Measurements from ENCODE around the gene TBCC.

TBCC gene, protein sequence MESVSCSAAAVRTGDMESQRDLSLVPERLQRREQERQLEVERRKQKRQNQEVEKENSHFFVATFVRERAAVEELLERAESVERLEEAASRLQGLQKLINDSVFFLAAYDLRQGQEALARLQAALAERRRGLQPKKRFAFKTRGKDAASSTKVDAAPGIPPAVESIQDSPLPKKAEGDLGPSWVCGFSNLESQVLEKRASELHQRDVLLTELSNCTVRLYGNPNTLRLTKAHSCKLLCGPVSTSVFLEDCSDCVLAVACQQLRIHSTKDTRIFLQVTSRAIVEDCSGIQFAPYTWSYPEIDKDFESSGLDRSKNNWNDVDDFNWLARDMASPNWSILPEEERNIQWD

GRCh38 chr6:42745640-42746462 lies at the start of gene TBCC:
Gene TBCC, minus strand, starts transcription at chr6:42746103. Its CDS starts 30 bp downstream, at chr6:42746073.
- DNase-seq (ENCODE audit: low read depth), result peak; percentile 94

DNA sequence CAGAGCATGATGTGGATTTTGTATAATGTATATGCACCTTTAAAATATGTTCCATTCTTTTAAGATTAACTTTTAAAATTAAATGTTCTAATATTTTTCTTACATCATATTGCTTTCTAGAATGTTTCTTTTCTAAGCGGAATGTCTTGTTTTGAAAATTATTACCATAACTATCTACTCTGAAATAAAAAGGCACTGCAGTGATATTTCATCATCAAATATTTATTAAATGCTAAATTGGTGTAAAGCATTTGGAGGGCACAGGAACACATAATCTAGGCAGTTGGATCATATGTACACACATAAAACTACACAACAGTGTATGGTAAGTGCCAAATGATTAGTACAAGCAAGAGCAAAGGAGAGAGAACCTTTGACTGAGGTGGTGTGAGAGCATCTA lies 49.7 kb upstream of the TBCC start:
- no peak for DNase-seq (ENCODE audit: low read depth)

- DNase-seq (ENCODE audit: low read depth), result no peak
Measured at GRCh38 chr6:42791706-42792320, 45.9 kb upstream of the TBCC start.

- no peak for DNase-seq (ENCODE audit: low read depth)
Measured at GRCh38 chr6:42790549-42791181, 44.8 kb upstream of the TBCC start.

GRCh38 chr6:42788671-42789070 lies 42.8 kb upstream of the TBCC start:
- no peak for DNase-seq (ENCODE audit: low read depth)

DNA sequence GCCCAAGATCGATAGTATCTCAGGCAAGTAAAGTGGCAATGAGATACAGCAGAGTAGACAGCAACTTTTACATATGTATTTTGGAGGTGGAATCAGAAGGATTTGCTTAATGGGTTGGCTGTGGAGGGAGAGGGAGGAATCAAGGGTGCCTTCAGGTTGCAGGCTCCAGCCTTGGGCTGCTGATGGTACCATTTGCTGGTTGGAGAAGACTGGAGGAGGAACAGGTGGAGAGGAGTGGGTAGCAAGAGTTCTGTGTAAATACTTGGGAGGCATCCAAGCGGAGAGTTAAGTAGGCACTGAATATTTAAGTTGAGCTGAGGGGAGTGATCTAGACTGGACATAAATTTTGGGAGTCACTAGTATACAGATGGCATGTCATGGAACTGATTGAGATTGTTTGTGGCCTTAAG lies 41.2 kb upstream of the TBCC start:
- no peak for DNase-seq (ENCODE audit: low read depth)

DNA sequence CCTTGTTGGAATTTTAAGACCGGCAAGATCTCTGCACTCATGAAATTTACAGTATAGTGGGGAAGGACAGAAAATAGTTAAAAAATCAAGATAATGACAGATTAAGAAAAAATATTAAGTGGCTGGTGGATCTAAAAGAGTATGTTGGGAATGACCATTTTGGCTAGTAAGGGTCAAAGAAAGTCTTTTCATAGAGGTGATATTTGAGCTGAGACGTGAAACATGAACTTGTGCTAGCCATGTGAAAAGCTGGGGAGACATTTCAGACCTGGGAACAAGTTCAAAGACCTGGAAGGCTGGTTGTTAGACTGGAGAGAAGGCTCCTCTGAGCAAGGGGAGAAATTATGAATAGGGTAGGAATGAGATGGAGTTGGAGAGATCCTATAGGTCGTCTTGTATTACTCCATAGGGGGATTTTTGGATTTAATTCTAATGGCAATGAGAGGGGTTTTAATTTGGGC lies 40.7 kb upstream of the TBCC start:
- no peak for DNase-seq (ENCODE audit: low read depth)

DNA sequence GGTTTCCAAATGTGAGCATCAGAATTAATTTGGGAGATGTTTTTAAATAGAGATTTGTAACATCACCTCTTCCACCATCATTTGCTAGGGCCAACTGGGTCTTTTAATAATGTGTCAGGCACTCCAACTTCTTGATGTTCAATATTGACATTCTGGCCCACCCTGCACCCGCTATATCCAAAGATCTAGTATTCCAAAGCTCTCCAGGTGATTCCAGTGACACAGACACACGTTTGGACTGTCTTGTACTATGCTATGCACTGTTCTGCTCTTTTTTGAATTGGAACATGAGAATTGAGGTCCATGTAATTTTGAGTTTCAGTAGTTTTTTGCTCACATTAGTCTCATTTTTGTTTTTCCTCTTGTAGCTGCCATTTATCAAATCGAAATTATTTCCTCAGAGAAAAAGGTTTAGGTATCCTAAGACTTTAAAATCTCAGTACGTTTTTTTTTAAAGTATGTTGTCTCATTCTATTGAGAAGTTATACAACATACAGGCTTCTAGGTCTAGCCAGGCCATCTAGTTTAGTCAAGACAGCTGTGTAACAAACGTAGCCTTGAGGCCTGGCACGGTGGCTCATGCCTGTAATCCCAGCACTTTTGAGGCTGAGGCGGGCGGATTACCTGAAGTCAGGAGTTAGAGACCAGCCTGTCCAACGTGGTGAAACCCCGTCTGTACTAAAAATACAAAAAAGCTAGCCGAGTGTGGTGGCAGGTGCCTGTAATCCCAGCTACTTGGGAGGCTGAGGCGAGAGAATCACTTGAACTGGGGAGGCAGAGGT lies 39.0 kb upstream of the TBCC start:
- DNase-seq (ENCODE audit: low read depth), result no peak

GRCh38 chr6:42783876-42784642 lies 38.2 kb upstream of the TBCC start:
- no peak for DNase-seq (ENCODE audit: low read depth)

DNA sequence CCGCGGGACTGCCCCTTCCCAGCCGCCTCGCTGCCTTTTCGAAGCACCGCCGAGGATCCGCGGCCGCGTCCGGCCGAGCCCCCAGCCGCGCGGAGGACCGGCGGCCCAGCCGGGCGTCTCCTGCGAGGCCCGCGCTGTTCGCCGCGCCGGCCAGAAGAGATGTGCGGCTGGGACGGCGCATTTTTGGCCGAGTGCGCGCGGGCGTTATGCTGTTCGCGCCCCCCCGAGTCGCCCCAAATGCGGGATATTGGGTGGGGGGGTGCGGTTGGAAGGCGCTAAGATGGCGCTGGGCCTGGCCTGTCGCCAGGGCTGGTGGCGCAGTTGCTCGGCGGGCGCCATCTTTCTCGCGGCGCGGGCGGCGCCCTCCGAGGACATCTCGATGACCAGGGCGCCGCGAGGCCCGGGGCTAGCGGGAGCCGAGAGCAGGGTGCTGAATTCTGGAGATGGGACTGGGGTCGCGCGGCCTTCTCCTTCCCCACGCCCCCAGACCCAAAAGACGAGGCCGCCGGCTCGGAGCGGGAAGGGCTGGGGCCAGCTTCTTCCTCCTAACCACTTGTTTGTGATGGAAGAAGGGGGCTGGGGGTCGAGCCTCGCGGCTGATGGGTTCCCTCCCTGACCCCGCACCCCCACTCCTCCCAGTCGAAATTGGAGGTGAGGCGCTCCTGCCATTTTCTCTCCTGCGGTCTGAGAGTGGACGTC lies 37.4 kb upstream of the TBCC start:
- peak; percentile 56 for DNase-seq (ENCODE audit: low read depth)

DNA sequence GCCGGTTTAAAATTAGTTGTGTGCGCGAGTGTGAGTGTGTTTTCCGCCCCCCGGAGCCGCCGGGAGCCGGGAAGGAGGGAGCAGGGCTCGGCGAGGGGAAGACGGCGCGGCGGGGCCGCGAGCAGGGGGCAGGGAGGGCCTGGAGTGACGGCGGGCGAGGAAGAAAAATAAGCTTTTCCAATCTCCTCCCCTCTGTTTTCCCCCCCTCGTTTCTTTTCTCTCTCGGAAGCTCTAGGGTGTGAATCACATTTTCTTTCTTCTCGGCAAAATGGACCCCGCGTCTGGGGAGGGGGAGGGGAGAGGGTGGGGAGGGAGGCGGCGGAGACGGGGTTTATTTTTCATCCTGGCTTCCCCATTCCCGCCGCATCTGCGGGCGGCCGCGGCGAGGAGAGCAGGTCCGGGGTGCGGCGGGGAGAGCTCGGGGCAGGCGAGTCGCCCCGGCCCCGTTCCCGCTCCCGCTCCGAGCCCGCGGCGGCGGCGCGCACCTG lies 36.8 kb upstream of the TBCC start:
- DNase-seq (ENCODE audit: low read depth), result peak; percentile 69

- DNase-seq (ENCODE audit: low read depth), result peak; percentile 64
Measured at GRCh38 chr6:42781796-42782688, 36.1 kb upstream of the TBCC start, which contains the start of gene BICRAL. Gene BICRAL, plus strand, starts transcription at chr6:42782052. Its CDS starts 39,971 bp downstream, at chr6:42822023.

DNA sequence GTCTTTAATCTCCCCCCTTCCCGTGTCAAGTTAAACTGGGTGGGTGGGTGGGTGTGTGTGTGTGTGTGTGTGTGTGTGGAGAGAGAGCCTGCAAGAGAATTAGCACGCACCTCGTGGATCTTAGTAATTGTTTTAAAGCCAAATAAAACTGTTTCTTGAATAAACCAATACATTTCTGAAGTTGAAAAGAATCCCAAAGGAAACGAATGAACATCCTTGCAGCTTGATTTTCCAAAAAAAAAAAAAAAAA lies 35.6 kb upstream of the TBCC start:
- DNase-seq (ENCODE audit: low read depth), result no peak

GRCh38 chr6:42779521-42779920 lies 33.6 kb upstream of the TBCC start:
- DNase-seq (ENCODE audit: low read depth), result no peak

DNA sequence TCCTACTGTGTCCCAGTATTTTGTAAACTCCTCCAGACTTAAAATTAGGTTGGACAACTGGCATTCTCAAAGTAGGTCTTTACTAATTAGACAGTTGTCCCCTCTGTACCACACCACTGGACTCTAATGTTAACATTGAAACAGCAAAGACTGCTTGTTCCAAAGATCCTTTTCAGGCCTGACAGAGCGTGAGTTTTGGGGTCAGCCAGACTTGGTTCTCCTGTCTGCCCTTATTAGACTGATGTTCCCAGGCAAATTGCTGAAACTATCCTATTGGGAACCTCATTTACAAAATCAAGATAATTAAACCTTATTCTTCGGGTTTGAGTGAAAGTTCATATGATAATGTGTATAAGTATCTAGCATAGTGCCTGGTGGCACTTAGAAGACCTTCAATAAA lies 32.2 kb upstream of the TBCC start:
- DNase-seq (ENCODE audit: low read depth), result no peak

DNA sequence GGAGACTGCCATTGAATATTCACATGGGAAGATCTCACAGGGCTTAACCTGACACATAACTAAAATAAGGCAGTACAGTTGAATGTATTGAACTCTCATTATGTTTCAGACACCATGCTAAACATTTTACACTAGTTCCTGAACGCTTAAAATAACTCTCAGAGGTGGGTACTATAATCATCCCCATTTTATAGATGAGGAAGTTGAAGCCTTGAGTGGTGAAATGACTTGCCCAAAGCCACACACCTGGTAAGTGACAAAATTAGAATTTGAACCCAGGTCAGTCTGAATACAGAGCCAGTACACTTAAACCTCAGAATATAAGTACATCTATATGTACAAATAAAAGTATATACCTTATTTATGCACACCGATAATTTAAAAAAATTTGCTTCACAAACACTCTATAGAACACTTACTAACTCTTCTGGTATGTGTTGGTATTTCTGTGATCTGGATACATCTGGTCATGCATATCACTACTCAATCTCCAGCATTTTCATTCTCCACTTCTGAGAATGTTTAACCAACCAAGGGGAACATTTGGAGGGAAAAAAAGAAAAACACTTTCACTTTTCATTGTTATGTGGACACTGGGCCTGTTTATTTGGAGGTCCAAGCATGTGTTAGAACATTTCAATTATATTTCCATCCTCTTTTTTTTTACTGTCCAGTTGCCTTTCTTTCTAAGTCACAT lies 31.4 kb upstream of the TBCC start:
- no peak for DNase-seq (ENCODE audit: low read depth)

- DNase-seq (ENCODE audit: low read depth), result peak; percentile 8
Measured at GRCh38 chr6:42774821-42775487, 29.1 kb upstream of the TBCC start.

DNA sequence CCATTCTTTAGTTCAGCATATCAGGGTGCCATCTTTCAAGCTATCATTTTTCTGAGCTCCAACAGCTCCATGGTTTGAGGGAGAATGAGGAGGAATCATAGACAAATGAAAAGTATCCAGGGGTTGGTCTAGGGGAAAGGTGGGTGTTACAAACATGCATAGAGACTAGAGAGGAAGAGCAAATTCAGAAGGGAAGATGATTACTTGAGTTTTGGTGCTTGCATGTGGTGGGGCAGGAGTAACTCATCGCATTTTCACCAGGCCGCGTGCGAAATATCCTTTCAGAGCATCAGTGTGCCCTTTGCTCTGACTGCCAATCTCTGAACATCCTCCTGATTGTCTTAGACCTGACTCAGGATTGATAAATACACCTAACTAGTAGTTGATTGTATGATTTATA lies 28.3 kb upstream of the TBCC start:
- DNase-seq (ENCODE audit: low read depth), result no peak

Measured in T-helper 22 cell (primary cell).